HEK293 (cell line): Measurements from ENCODE around the gene KCNH8.
A peak's percentile ranks its signal among the peaks of the same experiment; 100 is the strongest.

Experiments used
- INSM2 ChIP-seq: fragments of 450-650 bp; formaldehyde crosslinking; IDR thresholded peaks from 2 replicates; pipeline ENCODE4 v1.5.1; 2016; ENCODE audit warnings: missing biosample characterization, missing genetic modification characterization
- KLF16 ChIP-seq: fragments of 450-650 bp; formaldehyde crosslinking; IDR thresholded peaks from 2 replicates; pipeline ENCODE4 v1.5.1; 2017; ENCODE audit warnings: missing biosample characterization, missing genetic modification characterization
- PBX3 ChIP-seq: sonication (generic); formaldehyde crosslinking; IDR thresholded peaks from 2 replicates; pipeline ENCODE4 v1.8.1; 2022; ENCODE audit warnings: mild to moderate bottlenecking, moderate library complexity, missing genetic modification reagents
- PRDM1 ChIP-seq: fragments of 450-650 bp; formaldehyde crosslinking; IDR thresholded peaks from 2 replicates; pipeline ENCODE4; 2016; ENCODE audit warnings: missing biosample characterization, missing genetic modification characterization
- SCRT2 ChIP-seq: fragments of 450-650 bp; formaldehyde crosslinking; IDR thresholded peaks from 2 replicates; pipeline ENCODE4 v1.5.1; 2016; ENCODE audit warnings: missing biosample characterization, missing genetic modification characterization
- ZBTB11 ChIP-seq: fragments of 450-650 bp; formaldehyde crosslinking; conservative IDR thresholded peaks from 2 replicates; pipeline ENCODE4 v1.5.1; 2016; ENCODE audit warnings: low read depth, missing biosample characterization, missing genetic modification characterization
- ZEB2 ChIP-seq: fragments of 450-650 bp; formaldehyde crosslinking; IDR thresholded peaks from 2 replicates; pipeline ENCODE4 v1.5.1; 2016; ENCODE audit warnings: missing biosample characterization, missing genetic modification characterization
- ZIC2 ChIP-seq: fragments of 450-650 bp; formaldehyde crosslinking; IDR thresholded peaks from 2 replicates; pipeline ENCODE4 v1.5.1; 2016; ENCODE audit warnings: missing biosample characterization, missing genetic modification characterization
- ZNF10 ChIP-seq: fragments of 450-650 bp; formaldehyde crosslinking; IDR thresholded peaks from 2 replicates; pipeline ENCODE4 v1.5.1; 2017; ENCODE audit warnings: missing biosample characterization, missing genetic modification characterization
- ZNF132 ChIP-seq: fragments of 450-650 bp; formaldehyde crosslinking; IDR thresholded peaks from 2 replicates; pipeline ENCODE4 v1.5.1; 2017; ENCODE audit warnings: missing biosample characterization, missing genetic modification characterization, borderline replicate concordance
- ZNF169 ChIP-seq: fragments of 450-650 bp; formaldehyde crosslinking; IDR thresholded peaks from 2 replicates; pipeline ENCODE4 v1.5.1; 2016; ENCODE audit warnings: missing biosample characterization, missing genetic modification characterization
- ZNF335 ChIP-seq: fragments of 450-650 bp; formaldehyde crosslinking; conservative IDR thresholded peaks from 2 replicates; pipeline ENCODE4 v1.5.1; 2016; ENCODE audit warnings: missing biosample characterization, missing genetic modification characterization
- ZNF398 ChIP-seq: fragments of 450-650 bp; formaldehyde crosslinking; IDR thresholded peaks from 2 replicates; pipeline ENCODE4 v1.5.1; 2017; ENCODE audit warnings: missing biosample characterization, missing genetic modification characterization
- ZNF521 ChIP-seq: fragments of 450-650 bp; formaldehyde crosslinking; IDR thresholded peaks from 2 replicates; pipeline ENCODE4 v1.5.1; 2017; ENCODE audit warnings: missing biosample characterization, mild to moderate bottlenecking, missing genetic modification characterization
- ZNF560 ChIP-seq: fragments of 450-650 bp; formaldehyde crosslinking; IDR thresholded peaks from 2 replicates; pipeline ENCODE4 v1.5.1; 2017; ENCODE audit warnings: missing biosample characterization, missing genetic modification characterization, borderline replicate concordance
- ZNF747 ChIP-seq: fragments of 450-650 bp; formaldehyde crosslinking; IDR thresholded peaks from 2 replicates; pipeline ENCODE4 v1.5.1; 2016; ENCODE audit warnings: missing biosample characterization, missing genetic modification characterization
- ZSCAN18 ChIP-seq: fragments of 450-650 bp; formaldehyde crosslinking; IDR thresholded peaks from 2 replicates; pipeline ENCODE4 v1.5.1; 2016; ENCODE audit warnings: missing biosample characterization, missing genetic modification characterization
- TF ChIP-seq, protein P1 (sequence below): fragments of 450-650 bp; formaldehyde crosslinking; IDR thresholded peaks from 2 replicates; pipeline ENCODE4; 2016; ENCODE audit warnings: missing biosample characterization, missing genetic modification characterization
- TF ChIP-seq, protein P2 (sequence below): fragments of 450-650 bp; formaldehyde crosslinking; IDR thresholded peaks from 2 replicates; pipeline ENCODE4 v1.5.1; 2016; ENCODE audit warnings: missing biosample characterization, missing genetic modification characterization
- TF ChIP-seq, protein P3 (sequence below): fragments of 450-650 bp; formaldehyde crosslinking; IDR thresholded peaks from 2 replicates; pipeline ENCODE4 v1.5.1; 2016; ENCODE audit warnings: missing biosample characterization, missing genetic modification characterization

KCNH8 gene

DNA sequence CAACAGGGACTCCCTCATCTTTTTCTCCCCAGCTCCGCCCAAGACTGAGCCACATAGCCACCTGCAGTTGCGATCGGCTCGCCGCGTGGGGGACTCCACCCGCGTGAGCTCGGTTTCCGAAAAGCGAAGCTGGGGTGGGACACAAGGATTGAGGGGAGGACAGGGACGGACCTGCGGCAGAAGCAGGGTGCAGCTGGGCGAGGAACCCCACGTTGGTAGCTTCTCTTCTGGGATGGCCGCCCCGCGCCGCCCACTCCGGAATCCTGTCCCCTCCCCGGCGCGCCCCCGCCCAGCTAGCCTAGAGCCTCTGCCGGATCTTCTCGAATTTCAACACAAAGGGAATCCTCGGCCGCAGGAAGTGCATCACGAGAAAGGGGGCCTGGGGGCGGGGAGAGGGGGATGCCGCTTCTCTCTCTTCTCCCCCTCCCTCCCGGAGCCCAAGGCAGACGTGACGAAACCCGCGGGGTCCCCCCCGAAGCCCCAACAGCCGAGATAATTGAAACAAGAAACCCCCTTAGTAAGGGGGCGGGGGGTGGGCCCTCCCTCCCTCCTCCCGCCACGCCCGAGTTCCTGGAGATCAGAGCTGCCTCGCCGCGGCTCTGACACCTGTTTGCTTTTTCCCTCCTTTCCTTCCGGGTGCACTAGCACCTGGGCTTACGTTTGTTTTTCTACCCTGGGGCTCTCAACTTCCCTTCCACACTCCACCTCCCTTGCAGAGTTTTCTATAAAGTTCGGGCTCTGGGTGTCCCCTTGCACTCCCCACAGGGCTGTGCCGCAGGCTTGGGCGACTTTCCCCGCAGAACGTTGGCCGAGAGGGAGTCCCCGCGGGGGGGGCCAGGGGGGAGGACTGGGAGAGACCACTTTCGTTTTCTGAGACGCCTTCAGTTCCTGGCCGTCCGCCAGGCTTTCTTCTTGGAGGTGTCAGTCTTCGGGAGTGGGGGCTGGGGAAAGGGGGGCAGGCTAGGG is 1.3 kb upstream of the KCNH8 start (continued):
- TF ChIP-seq, protein P1, sequence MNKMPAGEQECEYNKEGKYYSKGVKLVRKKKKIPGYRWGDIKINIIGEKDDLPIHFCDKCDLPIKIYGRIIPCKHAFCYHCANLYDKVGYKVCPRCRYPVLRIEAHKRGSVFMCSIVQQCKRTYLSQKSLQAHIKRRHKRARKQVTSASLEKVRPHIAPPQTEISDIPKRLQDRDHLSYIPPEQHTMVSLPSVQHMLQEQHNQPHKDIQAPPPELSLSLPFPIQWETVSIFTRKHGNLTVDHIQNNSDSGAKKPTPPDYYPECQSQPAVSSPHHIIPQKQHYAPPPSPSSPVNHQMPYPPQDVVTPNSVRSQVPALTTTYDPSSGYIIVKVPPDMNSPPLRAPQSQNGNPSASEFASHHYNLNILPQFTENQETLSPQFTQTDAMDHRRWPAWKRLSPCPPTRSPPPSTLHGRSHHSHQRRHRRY (tag by site-specific recombination), result no peak
- TF ChIP-seq ZNF747 (tag by site-specific recombination) (no peak), ZSCAN18 (no peak), ZNF560 (tag by site-specific recombination) (no peak), ZNF132 (no peak), ZEB2 (tag by site-specific recombination) (no peak), KLF16 (tag by site-specific recombination) (peak; percentile 9; the same call in 1 of the 2 replicates), ZNF335 (tag by site-specific recombination) (peak; percentile 65), INSM2 (tag by site-specific recombination) (no peak), ZNF521 (tag by site-specific recombination) (no peak), SCRT2 (tag by site-specific recombination) (peak; percentile 99), ZNF169 (no peak), PRDM1 (tag by site-specific recombination) (peak; percentile 80), ZIC2 (tag by site-specific recombination) (peak; percentile 45), ZNF398 (peak; percentile 78), ZNF10 (tag by site-specific recombination) (no peak), PBX3 (no peak), ZBTB11 (tag by site-specific recombination) (0 out of 2 replicates have a peak, but pooled peaks have one; percentile 37)
- TF ChIP-seq, protein P2, sequence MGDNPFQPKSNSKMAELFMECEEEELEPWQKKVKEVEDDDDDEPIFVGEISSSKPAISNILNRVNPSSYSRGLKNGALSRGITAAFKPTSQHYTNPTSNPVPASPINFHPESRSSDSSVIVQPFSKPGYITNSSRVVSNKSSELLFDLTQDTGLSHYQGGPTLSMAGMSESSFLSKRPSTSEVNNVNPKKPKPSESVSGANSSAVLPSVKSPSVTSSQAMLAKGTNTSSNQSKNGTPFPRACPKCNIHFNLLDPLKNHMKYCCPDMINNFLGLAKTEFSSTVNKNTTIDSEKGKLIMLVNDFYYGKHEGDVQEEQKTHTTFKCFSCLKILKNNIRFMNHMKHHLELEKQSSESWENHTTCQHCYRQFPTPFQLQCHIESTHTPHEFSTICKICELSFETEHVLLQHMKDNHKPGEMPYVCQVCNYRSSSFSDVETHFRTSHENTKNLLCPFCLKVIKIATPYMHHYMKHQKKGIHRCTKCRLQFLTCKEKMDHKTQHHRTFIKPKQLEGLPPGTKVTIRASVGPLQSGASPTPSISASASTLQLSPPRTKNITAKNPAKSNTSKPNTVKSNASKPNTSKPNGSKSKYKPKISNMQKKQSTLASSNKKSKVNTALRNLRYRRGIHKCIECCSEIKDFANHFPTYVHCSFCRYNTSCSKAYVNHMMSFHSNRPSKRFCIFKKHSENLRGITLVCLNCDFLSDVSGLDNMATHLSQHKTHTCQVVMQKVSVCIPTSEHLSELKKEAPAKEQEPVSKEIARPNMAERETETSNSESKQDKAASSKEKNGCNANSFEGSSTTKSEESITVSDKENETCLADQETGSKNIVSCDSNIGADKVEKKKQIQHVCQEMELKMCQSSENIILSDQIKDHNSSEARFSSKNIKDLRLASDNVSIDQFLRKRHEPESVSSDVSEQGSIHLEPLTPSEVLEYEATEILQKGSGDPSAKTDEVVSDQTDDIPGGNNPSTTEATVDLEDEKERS (tag by site-specific recombination), result no peak
- TF ChIP-seq, protein P3, sequence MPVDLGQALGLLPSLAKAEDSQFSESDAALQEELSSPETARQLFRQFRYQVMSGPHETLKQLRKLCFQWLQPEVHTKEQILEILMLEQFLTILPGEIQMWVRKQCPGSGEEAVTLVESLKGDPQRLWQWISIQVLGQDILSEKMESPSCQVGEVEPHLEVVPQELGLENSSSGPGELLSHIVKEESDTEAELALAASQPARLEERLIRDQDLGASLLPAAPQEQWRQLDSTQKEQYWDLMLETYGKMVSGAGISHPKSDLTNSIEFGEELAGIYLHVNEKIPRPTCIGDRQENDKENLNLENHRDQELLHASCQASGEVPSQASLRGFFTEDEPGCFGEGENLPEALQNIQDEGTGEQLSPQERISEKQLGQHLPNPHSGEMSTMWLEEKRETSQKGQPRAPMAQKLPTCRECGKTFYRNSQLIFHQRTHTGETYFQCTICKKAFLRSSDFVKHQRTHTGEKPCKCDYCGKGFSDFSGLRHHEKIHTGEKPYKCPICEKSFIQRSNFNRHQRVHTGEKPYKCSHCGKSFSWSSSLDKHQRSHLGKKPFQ (tag by site-specific recombination), result no peak
